PFSK-1 (cell line): ENCODE results near the gene SCCPDH.

ENCODE experiments used
- FOXP2 ChIP-seq: optimal IDR thresholded peaks from 2 replicates; pipeline ENCODE3; 2011; ENCODE audit warnings: borderline replicate concordance, control low read depth, inconsistent platforms; ENCODE audit not compliant: insufficient read depth; ENCODE audit errors: extremely low read length, extremely low read depth
- POLR2AphosphoS5 ChIP-seq: IDR thresholded peaks from 2 replicates; pipeline ENCODE4 v1.6.1; 2012; ENCODE audit warnings: low read depth, mild to moderate bottlenecking, control low read depth, low read length, moderate library complexity
- SIN3A ChIP-seq: IDR thresholded peaks from 2 replicates; pipeline ENCODE4 v1.6.1; 2012; ENCODE audit warnings: mild to moderate bottlenecking, low read length, moderate library complexity, borderline replicate concordance; ENCODE audit not compliant: insufficient read depth
- TAF1 ChIP-seq: IDR thresholded peaks from 2 replicates; pipeline ENCODE4 v1.6.1; 2012; ENCODE audit warnings: low read length, control low read depth, borderline replicate concordance; ENCODE audit not compliant: insufficient read depth
- TF ChIP-seq, protein P1 (sequence below), 2 experiments: IDR thresholded peaks; 2 replicates each; pipeline versions ENCODE4 v1.6.1 to v1.8.0; 2011 to 2012; ENCODE audit warnings: low read depth in 2 of 2, low read length in 2 of 2, control low read depth in 1 of 2, inconsistent platforms in 1 of 2, mild to moderate bottlenecking in 1 of 2, moderate library complexity in 1 of 2; ENCODE audit not compliant: insufficient read depth in 1 of 2

SCCPDH gene

GRCh38 chr1:246680190-246680589 lies 44.0 kb upstream of the SCCPDH start:
- no peak for TF ChIP-seq TAF1
- TF ChIP-seq SIN3A = no peak
- TF ChIP-seq, protein P1, sequence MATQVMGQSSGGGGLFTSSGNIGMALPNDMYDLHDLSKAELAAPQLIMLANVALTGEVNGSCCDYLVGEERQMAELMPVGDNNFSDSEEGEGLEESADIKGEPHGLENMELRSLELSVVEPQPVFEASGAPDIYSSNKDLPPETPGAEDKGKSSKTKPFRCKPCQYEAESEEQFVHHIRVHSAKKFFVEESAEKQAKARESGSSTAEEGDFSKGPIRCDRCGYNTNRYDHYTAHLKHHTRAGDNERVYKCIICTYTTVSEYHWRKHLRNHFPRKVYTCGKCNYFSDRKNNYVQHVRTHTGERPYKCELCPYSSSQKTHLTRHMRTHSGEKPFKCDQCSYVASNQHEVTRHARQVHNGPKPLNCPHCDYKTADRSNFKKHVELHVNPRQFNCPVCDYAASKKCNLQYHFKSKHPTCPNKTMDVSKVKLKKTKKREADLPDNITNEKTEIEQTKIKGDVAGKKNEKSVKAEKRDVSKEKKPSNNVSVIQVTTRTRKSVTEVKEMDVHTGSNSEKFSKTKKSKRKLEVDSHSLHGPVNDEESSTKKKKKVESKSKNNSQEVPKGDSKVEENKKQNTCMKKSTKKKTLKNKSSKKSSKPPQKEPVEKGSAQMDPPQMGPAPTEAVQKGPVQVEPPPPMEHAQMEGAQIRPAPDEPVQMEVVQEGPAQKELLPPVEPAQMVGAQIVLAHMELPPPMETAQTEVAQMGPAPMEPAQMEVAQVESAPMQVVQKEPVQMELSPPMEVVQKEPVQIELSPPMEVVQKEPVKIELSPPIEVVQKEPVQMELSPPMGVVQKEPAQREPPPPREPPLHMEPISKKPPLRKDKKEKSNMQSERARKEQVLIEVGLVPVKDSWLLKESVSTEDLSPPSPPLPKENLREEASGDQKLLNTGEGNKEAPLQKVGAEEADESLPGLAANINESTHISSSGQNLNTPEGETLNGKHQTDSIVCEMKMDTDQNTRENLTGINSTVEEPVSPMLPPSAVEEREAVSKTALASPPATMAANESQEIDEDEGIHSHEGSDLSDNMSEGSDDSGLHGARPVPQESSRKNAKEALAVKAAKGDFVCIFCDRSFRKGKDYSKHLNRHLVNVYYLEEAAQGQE (IDR thresholded peaks at IDR 0.05; ENCODE audit: insufficient read depth in 1 of 2, low read depth in 2 of 2, low read length in 2 of 2) = no peak
- TF ChIP-seq POLR2AphosphoS5 = no peak
- no peak for TF ChIP-seq FOXP2

DNA sequence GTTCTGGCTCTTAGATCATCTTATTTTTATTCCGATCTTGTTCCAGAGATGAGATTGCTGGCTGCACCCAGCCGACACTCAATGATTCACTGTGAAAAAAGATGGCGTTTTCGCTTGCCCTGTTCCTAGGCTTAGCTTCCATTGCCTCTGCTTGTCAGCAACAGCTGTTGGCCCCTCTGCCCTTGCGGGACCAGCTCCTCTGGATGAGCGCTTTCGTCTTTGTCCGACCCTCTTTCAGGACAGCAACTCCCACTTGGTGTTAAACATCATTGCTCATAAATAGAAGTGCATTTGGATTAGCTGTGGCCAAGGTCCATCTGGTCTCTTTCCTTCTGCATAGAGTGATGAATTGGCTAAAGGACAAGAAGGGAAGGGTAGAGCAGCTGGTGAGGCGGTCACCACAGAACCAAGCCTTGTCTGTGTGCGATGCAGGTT lies 43.5 kb upstream of the SCCPDH start:
- no peak for TF ChIP-seq POLR2AphosphoS5
- TF ChIP-seq, protein P1 (IDR thresholded peaks at IDR 0.05; ENCODE audit: insufficient read depth in 1 of 2, low read depth in 2 of 2, low read length in 2 of 2) = no peak

- TF ChIP-seq POLR2AphosphoS5 (no peak), SIN3A (no peak), TAF1 (no peak), FOXP2 (no peak)
- TF ChIP-seq, protein P1 (IDR thresholded peaks at IDR 0.05; ENCODE audit: insufficient read depth in 1 of 2, low read depth in 2 of 2, low read length in 2 of 2) = no peak
These were observed 42.0 kb upstream of the SCCPDH start for GRCh38 chr1:246681900-246682895.

DNA sequence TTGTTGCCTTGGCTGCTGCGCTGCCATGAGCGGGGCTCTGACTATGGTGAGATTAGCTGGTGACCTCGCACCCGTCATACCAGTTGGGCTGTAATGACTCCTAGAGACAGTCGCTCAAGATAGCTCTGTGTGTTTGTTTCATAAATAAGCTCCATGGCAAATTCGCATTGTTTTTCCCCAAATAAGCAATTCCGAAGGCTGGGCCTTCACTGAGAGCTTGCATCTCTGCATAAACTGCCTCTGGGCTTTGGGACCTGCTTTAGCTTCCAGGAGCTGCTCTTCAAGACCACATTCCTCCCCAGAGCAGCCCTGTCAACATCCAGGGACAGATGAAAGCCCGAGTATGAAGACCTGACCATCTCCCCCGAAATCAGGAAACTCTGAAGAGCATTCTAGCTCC lies 40.7 kb upstream of the SCCPDH start:
- TF ChIP-seq FOXP2 (no peak), SIN3A (no peak), POLR2AphosphoS5 (no peak), TAF1 (no peak)
- TF ChIP-seq, protein P1 (IDR thresholded peaks at IDR 0.05; ENCODE audit: insufficient read depth in 1 of 2, low read depth in 2 of 2, low read length in 2 of 2) = no peak
